ENCODE results near the gene HOXA3.
A peak's percentile ranks its signal among the peaks of the same experiment; 100 is the strongest.

HOXA3 gene

DNA sequence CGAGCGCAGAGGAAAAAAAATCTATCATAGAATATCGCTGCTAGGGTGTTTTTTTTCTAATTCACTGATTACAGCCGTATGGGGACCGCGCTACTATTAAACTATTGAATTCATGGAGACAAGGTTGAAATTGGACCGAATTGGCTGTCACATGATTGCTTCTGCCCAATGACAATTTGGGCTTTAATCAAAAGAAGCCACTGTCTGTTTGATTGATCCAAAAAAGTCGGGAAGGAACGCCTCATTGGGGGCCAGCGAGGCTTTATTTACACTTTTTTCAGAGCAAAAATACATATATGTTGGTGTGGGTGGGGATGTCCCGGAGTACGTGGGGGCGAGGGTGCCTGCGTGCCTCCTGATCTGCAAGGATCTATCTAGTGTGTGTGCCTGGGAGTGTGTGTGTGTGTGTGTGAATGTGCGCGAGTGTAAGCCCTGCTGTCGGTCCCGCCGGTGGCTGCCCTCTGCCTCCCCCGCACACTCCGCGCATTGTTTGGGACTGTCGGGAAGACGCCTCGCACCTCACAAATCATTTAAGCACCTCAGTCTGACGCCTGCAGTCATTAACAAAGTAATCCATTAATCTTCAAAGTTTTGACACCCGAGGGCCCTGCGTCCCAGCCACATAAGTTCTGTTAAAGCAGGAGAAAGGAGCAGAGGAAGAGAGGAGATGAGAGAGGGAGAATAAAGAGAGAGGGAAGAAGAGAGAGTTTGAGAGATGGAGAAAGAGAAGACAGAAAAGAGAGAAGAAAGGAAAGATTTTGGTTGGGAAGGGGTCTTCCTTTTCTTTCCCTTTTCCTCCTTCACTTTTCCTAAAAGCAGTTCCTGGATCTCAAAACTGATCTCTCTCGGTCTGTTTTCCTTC lies 49.6 kb downstream of the HOXA3 start, which contains the start of gene HOXA2:
HOXA2 (minus strand) TSS at position 103 of the 862 bp plus-strand sequence. CDS start 183 bp downstream, outside the sequence.
- DNase-seq (ENCODE audit: low read depth): no peak

DNA sequence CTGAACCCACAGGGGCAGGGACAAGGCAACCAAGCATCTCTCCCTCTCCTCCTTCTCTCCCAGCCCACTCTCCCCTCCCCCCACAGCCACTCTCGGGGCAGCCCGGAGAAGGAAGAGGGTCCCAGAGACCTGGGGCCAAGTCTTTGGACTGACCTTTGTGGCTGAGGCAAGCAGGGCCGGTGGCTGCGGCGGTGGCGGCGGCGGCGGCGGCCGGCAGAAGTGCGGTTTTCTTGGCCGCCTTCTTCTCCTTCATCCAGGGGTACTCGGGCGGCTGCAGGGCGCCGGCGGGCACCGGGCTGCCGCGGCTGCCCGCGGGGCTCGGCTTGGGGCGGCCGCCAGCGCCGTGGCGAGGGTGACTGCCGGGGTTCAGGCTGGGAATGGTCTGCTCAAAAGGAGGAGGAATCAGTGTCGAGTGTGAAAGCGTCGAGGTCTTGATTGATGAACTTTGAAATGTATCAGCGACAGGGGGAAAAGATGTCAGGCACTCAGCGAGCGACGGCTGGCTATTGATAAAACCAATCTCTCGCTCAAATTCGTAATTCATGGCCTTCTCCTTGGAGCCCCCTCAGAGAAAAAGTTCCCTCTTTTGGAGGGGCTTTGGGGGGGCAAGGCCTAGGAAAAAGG lies 50.3 kb downstream of the HOXA3 start:
- no peak for DNase-seq (ENCODE audit: low read depth)

DNA sequence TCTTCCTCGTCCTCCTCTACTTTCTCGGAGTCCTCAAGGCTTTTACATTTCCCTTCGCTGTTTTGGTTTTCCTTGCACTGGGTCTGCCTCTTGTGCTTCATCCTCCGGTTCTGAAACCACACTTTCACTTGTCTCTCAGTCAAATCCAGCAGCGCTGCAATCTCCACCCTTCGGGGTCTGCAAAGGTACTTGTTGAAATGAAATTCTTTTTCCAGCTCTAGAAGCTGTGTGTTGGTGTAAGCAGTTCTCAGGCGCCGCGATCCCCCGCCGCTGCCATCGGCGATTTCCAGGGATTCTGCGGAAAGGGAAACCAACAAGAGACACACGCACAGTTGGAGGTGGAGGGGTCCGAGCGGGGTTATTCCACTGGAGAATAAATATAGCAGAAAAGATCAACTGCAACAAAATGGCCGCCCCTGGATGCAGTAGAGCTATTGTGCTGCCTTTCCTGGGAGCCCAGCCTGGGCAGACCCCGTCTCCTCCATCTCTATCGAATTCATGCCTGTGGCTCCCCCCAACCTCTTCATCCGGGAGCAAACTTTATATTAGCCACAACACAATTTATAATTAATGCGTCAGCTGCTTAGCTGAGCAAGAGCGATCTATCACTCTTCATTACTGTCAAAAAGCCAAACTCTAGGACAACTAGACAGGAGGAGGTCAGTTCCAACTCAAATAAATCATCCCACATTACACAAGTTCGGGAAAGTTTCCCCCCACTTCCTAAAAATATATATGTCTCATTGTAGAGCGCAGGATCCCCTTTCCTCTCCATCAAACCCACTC lies 51.0 kb downstream of the HOXA3 start:
- DNase-seq (ENCODE audit: low read depth): no peak

DNA sequence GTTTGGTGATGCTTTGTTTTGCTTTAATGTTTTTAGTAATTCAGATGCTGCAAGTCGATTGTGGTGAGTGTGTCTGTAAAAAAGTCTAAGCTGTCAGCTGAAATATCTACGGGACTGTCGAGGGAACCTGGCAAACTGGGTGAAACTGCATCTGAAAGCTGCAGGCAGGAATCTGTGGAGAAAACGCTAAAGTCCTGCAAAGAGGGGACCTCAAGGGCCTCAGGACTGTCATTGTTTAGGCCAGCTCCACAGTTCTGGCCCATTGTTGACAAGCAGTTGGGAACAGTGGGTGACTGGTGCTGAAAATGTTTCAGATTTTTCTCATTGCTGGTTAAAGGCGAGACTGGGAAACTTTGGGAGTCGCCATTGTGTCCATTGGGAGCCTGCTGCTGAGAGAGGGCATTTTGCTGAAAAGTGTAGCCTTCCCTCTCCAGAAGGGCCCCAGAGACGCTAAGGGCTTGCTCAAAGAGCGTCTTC lies 51.7 kb downstream of the HOXA3 start:
- no peak for DNase-seq (ENCODE audit: low read depth)

DNA sequence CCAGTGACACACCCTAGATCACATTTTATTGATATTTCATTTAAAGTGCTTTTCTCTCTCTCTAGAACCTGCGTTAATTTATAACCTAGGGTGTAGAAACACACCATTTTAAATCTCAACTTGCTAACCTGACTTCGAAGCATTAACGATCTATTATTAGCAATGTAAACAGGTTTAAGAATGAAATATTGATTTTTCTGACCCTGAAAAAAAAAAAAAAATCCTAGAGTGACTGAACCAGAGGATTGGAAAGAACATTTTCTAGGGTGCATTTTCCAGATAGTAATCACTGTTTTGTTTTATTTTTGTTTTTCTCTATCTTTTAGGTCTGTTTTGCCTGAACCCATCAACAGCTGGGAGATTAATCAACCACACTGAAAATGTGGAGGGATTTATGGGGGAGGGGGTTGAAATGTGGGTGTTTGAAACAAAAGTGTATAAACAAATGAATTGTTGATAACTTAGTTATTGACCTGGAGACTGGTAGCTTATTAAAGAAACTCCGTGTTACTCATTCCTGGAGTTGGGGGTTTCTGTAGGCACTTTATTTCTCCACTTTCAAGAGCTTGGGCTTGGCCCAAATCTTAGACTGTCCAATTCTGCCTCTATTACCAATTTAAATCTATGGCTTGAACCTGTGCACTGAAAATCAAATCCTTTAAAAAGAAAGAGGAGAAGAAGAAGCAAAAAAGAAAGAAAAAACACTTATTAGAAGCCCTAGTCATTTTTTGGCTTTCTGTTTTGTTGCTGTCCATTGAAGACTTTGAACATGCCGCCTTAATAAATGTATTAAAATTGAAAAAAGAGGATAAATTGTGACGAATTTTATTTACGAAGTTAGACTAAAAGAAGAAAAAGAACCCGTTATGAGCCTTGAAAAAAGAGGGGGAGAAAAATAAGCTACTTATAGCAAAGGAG lies 52.7 kb downstream of the HOXA3 start:
- no peak for DNase-seq (ENCODE audit: low read depth)

DNA sequence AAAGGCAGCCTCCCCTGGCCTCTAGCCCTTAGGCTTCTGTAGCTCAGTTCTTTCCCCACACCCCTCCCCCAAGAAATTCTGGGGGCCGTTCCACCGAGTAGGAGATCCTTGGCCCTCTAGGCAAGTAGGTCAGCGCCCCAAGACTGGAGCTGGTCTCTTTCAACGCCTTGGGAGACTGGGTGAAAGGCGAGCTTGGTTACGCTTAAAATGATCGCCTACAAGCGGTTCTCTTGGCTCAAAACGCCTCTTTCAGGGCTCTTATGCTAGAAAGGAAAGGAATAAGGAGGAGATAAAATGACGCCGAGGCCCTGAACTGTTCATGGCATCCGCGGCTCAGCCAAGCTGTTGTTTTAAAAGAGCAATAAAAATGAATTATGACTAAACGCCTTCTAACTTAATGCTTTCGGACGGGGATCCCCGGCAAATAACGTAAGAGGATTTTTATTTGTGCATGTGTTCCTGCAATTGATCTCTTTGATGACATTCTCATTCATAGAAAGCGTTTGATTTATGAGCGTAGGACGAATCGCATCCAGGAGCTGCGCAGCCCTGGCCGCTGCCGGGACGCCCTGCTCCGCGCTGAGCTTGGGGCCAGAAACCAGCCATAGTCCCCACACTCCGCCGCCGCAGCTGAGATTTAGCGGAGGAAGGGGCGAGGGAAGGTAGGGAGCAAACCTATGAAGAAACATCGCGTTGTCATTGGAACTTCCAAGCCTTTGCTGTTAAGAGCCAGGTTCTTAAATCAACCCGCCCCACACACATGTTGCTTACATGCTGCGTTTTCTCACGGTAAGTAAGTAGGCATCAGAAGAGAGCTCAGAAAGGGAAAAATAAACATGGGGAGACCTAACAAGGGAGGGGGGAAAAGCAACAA lies 53.6 kb downstream of the HOXA3 start:
- DNase-seq (ENCODE audit: low read depth): no peak

DNA sequence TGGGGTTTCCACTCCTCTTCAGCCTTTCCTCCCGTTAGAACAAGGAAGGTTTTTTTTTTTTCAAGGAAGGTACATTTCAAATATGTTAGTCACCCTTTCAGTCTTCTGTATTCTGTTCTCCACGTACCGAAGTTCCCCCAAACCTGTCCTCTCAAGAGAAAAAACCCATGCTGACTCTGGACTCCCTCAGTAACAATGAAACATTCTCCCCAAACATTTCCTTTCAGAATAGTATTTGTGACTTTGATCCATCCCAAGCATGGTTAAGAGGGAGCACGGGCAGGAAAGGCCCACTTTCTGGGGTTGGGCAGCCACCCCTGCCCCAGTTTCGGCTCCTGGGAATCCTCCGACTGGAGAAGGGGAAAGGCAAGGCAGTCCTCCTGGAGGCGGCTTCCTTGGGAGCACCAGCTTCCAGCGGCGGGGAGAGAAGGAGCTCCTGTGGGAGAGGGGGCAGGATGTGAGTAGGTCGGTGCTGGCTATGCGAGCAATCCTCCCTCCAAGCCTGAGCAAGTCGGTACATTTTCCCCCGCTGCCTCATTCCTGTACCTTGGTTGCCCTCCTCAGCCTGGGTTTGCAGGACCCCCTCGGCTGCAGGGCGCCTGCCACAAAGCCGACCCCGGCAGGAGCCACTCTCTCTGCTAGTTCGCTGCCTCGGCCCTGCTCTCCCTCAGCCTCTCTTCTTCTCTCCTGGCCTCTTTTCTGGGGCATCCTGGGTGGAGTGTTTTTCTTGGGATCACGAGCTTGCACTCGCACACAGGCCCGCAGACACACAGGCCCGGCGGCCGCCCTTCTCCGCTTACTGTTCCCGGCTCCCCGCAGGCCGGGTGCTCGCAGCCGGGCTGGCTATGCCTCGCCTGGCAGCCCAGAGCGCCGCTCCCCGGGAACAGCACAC lies 54.5 kb downstream of the HOXA3 start:
- no peak for DNase-seq (ENCODE audit: low read depth)

DNA sequence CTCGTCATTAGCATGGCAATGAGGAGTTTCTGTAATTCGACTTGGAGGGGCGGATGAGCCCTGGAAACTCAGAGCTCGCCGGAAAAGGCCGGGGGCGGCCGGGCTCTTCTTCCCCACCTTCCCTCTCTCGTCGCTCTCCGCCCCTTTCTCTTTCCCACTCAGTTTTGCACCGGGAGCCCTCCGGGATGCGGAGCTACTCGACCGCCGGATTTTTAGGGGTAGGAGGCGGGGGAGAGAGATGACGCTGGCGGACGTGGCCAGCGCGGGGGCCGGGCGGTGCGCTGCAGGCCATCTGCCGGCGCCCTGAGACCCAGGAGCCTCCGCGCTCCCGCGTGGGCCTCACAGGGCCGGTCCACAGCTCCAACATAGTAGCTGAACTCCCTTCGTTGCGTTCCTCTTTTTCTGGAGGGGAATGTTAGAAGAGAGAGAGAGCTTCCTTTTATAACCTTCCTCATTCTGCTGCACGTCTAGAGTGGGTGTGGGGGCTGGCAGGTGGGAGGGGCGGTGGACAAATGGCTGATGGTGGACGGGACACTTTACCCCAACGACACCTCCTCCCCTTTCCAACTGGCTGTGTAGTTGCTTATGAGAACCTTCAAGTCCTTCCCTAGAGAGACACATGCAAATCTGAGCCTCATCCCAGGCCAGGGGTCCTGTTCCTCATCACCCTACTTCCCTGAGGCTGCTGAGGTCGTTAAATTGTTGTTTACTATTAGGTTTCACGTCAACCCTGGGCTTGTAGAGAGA lies 55.4 kb downstream of the HOXA3 start:
- no peak for DNase-seq (ENCODE audit: low read depth)

DNA sequence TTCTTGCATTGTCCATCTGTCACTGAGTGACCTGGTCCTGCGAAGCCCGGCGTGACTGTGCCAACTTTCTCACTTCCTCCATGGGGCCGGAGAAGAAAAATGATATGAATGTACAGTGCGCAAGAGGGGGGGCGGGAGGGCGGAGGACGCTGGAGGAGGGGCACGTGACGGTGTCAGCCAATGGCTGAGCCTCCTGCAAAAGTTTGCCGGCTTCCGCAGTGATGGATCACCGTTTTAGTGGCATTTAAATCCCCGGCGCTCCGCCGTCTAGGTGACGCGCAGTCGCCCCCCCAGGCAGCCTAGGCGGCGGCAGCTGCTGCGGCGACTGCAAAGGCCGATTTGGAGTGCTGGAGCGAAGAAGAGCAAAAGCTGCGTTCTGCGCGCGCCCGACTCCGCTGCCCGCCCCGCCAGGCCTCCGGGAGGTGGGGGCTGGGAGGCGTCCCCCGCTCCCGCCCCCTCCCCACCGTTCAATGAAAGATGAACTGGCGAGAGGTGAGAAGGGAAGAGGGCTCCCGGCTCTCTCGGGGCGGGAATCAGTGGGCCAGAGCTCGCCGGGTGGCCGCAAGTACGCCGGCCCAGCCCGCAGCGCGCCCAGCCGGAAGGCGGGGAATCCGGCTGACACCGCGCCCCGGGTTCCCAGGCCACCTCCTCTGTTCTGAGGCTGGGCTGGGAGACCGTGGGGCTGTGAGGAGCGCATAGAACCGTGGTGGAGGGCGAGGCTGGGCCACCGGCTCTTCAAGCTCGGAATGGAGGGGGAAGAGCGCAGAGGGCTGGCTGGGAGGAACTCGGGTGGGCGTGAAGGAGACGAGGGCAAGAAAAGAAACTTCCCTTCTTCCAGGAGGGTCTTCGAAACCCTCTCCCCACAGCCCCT lies 56.3 kb downstream of the HOXA3 start, which contains the start of gene HOXA1:
HOXA1 (minus strand) TSS at position 104 of the 871 bp plus-strand sequence; CDS start at position 16, 88 bp downstream.
- peak; percentile 26 for DNase-seq (ENCODE audit: low read depth)

DNA sequence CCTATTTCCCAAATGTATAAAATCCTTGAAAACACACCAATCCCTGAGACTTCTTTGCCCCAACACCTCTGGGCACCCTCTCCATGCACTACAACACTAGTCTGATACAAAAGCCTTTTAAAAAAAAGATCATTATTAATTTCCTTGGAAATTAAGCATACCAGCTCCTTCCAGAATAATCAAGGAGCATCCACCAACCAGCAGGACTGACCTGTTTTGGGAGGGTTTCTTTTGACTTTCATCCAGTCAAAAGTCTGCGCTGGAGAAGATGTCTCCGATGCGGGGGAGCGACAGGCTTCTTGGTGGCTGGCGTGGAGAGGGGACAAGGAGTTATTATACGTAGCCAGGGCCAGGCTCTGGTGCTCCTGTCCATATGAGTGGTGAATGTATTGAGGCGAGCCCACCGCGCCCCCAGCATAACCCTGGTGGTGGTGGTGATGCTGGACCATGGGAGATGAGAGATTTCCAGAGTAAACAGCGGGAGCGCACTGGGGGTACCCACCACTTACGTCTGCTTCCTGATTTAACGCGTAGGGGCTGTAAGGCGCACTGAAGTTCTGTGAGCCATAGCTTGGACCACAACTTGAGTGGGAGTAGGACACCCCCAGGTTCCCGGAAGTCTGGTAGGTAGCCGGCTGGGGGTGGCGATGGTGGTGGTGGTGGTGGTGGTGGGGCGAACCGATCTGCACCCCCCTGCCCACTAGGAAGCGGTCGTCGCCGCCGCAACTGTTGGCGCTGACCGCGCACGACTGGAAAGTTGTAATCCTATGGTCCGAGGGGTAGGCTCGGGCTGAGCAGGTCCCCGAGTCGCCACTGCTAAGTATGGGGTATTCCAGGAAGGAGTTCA lies 57.1 kb downstream of the HOXA3 start:
- DNase-seq (ENCODE audit: low read depth): no peak

DNA sequence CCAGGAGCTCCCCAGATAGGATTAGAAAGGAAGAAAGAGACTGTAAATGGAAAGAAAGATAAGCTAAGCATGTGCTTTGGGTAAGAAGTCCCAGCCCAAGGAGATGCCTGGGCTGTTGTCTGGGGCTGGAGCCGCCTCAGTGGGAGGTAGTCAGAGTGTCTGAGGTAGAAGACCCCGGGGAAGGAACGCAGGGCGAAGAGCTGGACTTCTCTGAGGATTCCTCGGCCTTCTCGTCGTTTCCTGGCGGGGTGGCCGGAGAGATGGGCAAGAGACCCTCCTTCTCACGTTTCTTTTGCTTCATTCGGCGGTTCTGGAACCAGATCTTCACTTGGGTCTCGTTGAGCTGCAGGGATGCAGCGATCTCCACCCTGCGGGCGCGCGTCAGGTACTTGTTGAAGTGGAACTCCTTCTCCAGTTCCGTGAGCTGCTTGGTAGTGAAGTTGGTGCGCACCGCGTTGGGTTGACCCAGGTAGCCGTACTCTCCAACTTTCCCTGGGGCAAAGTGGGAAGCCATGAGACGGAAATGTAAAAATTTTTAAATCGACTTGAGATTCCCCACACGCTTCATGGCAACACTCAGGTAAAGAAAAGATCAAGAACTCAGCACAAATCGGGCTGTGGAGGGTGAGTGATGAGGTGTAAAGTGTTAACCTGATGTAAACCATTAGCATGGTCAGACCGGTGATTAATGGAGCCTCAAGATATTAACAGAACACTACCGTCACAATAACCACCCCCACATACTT lies 57.9 kb downstream of the HOXA3 start:
- no peak for DNase-seq (ENCODE audit: low read depth)

DNA sequence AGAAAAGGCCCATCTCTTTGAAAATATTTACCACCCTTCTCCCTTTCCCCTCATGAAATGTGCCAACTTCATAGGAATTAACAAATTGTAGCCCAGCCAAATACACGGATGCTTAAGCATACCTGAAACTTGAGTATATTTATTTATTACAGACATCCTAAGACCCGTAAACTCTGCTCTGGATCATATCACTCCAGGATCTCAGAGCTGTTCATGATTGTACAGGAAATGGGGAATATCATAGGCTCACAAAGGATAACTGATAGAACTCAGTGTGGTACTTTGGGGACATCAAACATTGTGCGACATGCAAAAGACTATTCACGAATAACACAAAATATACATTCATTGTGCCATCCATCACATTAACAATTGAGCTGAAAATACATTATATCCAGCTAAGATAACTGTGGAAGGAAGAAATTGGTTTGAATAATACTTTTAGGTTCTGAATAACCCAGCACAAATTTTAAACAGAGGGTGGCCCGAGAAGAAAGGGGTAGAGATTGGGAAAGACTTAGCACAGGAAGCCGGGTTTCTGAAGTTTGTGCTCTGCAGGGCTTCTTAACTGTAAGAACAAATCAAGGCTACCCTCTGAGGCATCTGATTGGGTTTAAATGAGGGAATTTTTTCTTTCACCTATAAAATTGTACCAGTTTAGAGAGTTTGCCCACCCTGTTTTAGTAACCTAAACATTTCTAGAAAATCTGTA lies 59.0 kb downstream of the HOXA3 start:
- DNase-seq (ENCODE audit: low read depth): no peak

DNA sequence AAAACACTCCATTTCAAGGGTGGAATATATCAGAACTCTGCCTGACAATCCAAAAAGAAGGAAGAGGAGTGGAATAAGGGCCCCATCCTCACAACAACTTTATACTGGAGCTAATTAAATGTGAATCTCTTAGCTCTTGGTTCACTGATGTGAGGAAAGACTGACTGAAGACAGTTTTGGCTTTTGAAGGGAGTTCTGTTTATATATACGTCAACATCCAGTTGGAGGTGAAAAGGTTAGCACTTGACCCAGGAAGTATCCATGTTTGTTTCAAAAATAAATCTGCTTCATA lies 59.6 kb downstream of the HOXA3 start:
- DNase-seq (ENCODE audit: low read depth): no peak

DNA sequence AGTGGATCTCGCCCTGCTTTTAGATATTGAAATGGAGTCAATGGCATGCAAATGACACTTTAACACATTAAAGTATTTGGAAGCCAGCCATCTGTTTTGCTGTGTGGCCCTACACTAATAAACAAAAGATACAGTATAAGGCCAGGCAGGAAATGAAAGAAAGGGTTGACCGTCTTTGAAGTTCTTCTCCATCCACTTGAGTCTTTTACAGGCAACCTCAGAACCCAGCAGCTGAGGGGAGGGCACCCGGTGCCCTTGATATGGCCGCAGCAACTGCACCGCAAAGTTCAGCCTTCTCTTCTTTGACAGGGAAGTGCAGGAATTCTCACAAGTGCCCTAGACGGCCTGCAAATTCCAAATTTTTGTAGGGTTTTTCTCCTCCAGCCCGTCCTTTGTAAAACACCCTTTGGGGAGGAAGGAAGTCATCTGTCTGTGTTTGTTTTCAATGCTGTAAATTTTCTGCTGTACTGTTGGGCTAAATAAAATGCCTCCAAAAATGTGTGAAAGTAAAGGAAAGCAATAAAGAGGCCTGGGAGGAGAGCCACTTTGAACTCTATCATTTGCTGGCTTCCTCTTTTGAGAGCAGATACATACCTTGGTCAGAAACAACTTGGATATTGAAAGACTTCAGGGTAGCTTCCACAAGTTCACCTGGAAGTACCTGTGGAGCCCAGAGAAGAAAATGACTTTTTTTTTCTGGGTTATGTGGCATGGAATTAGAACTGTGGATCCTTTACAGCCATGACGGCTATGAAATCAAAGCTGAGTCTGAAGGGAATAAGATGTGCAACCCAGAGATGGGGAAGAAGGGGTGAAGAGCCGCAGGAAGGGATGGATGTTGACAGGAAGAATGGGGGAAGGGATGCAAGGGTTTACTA lies 60.2 kb downstream of the HOXA3 start:
- DNase-seq (ENCODE audit: low read depth): no peak

Data from GM04503 (cell line).